PC-3 (cell line): ENCODE measurements around the gene SHROOM1.

Experiments
- EZH2 ChIP-seq: fragments of 300-600 bp; sonication (generic); IDR thresholded peaks from one replicate; pipeline ENCODE4 v1.6.1; 2017; ENCODE audit warnings: antibody characterized with exemption, mild to moderate bottlenecking, low read length; ENCODE audit not compliant: unreplicated experiment
- TF ChIP-seq, protein P1 (sequence below): fragments of 300-600 bp; sonication (generic); conservative IDR thresholded peaks from 2 replicates; pipeline ENCODE4 v1.5.1; 2017; ENCODE audit warnings: antibody characterized with exemption, low read depth, mild to moderate bottlenecking, low read length

- TF ChIP-seq, protein P1, sequence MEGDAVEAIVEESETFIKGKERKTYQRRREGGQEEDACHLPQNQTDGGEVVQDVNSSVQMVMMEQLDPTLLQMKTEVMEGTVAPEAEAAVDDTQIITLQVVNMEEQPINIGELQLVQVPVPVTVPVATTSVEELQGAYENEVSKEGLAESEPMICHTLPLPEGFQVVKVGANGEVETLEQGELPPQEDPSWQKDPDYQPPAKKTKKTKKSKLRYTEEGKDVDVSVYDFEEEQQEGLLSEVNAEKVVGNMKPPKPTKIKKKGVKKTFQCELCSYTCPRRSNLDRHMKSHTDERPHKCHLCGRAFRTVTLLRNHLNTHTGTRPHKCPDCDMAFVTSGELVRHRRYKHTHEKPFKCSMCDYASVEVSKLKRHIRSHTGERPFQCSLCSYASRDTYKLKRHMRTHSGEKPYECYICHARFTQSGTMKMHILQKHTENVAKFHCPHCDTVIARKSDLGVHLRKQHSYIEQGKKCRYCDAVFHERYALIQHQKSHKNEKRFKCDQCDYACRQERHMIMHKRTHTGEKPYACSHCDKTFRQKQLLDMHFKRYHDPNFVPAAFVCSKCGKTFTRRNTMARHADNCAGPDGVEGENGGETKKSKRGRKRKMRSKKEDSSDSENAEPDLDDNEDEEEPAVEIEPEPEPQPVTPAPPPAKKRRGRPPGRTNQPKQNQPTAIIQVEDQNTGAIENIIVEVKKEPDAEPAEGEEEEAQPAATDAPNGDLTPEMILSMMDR: peak; percentile 35; the same call in 1 of the 2 replicates
- TF ChIP-seq EZH2: no peak
Observed at GRCh38 chr5:132866342-132867045, 36.0 kb upstream of the SHROOM1 start, which contains the start of the genes GDF9 and UQCRQ.
